Keratinocyte (primary cell): Measurements from ENCODE around the gene DDB1. TPM values are rescaled to one million over a fixed set of nuclear protein-coding genes. Genes with fewer than 3 reads are reported as not detected.

Experiments used
- DNase-seq: peaks from one replicate; pipeline ENCODE4 v3.0.0-alpha.2; 2011; ENCODE audit warnings: low read depth, missing footprints, low spot score
- FAIRE-seq: peaks from 2 replicates; lab custom pipeline; 2011; peaks lifted over from hg19 to GRCh38; lab: Jason Lieb, UNC
- H2AFZ ChIP-seq: 2 replicates; pipeline ENCODE4 v1.6.0; 2012; ENCODE audit warnings: low read length, control low read depth, inconsistent platforms; ENCODE audit not compliant: control insufficient read depth
- H3K27ac ChIP-seq: 2 replicates; pipeline ENCODE4 v1.5.1; 2011; ENCODE audit warnings: low read length; ENCODE audit not compliant: control insufficient read depth, insufficient read depth
- H3K27me3 ChIP-seq: 3 replicates; pipeline ENCODE4 v1.6.0; 2011; ENCODE audit warnings: low read length; ENCODE audit not compliant: control insufficient read depth, insufficient read depth; ENCODE audit errors: extremely low read depth
- H3K36me3 ChIP-seq, 2 experiments: 2 replicates in 1 of 2; 3 replicates in 1 of 2; pipeline ENCODE4 v1.5.1; 2011; ENCODE audit warnings: low read length in 2 of 2, mild to moderate bottlenecking in 1 of 2; ENCODE audit not compliant: control insufficient read depth in 2 of 2, insufficient read depth in 2 of 2; ENCODE audit errors: extremely low read depth in 1 of 2
- H3K4me1 ChIP-seq: 3 replicates; pipeline ENCODE4 v1.5.1; 2011; ENCODE audit warnings: low read length; ENCODE audit not compliant: control insufficient read depth, insufficient read depth; ENCODE audit errors: extremely low read depth
- H3K4me2 ChIP-seq: 3 replicates; pipeline ENCODE4 v1.6.0; 2011; ENCODE audit warnings: low read depth, low read length; ENCODE audit not compliant: control insufficient read depth, insufficient read depth; ENCODE audit errors: extremely low read depth
- H3K4me3 ChIP-seq, 3 experiments: fragments of 200-600 bp in 1 of 3; sonication (generic) in 1 of 3; 2 replicates in 2 of 3; 3 replicates in 1 of 3; pipeline ENCODE4 v1.5.1; 2011 to 2016; ENCODE audit warnings: low read length in 3 of 3, mild to moderate bottlenecking in 3 of 3, control low read depth in 2 of 3, inconsistent platforms in 1 of 3, low read depth in 1 of 3, mixed read lengths in 1 of 3, mixed run types in 1 of 3, moderate library complexity in 1 of 3; ENCODE audit not compliant: control insufficient read depth in 2 of 3, insufficient read depth in 2 of 3; ENCODE audit errors: extremely low read depth in 1 of 3
- H3K79me2 ChIP-seq: 2 replicates; pipeline ENCODE4 v1.6.0; 2012; ENCODE audit warnings: low read length; ENCODE audit not compliant: control insufficient read depth, insufficient read depth
- H3K9ac ChIP-seq: 3 replicates; pipeline ENCODE4 v1.6.0; 2011; ENCODE audit warnings: low read length; ENCODE audit not compliant: control insufficient read depth, insufficient read depth; ENCODE audit errors: extremely low read depth
- H3K9me1 ChIP-seq: 3 replicates; pipeline ENCODE4 v1.6.0; 2011; ENCODE audit warnings: low read length; ENCODE audit not compliant: control insufficient read depth, insufficient read depth; ENCODE audit errors: extremely low read depth
- H3K9me3 ChIP-seq: 2 replicates; pipeline ENCODE4 v1.5.1; 2012; ENCODE audit warnings: low read depth, low read length; ENCODE audit not compliant: control insufficient read depth
- H4K20me1 ChIP-seq: 3 replicates; pipeline ENCODE4 v1.6.0; 2011; ENCODE audit warnings: low read length; ENCODE audit not compliant: control insufficient read depth, insufficient read depth; ENCODE audit errors: extremely low read depth
- CTCF ChIP-seq, 3 experiments: IDR thresholded peaks in 1 of 3; conservative IDR thresholded peaks in 1 of 3; optimal IDR thresholded peaks in 1 of 3; 2 replicates in 2 of 3; 3 replicates in 1 of 3; pipeline versions ENCODE3 to v1.5.1; 2011; ENCODE audit warnings: low read length in 3 of 3, mild to moderate bottlenecking in 3 of 3, moderate library complexity in 2 of 3, control low read depth in 1 of 3, inconsistent platforms in 1 of 3; ENCODE audit not compliant: insufficient read depth in 2 of 3; ENCODE audit errors: extremely low read depth in 1 of 3
- EZH2 ChIP-seq: IDR thresholded peaks from one replicate; pipeline ENCODE4 v1.6.1; 2012; ENCODE audit warnings: inconsistent platforms, mild to moderate bottlenecking, low read length, moderate library complexity
- dilution Hi-C: fragments of 300-500 bp; cut with MboI; formaldehyde crosslinking; loops from one replicate; pipeline ENCODE4 v1.7.0; 2020; ENCODE audit warnings: low sequenced_read_pairs; ENCODE audit not compliant: extremely low pct_ligation_motif_present
- polyA plus RNA-seq, 5 experiments: library from polyadenylated mRNA; depleted of rRNA in 3 of 5; stranded (reverse) in 3 of 5; stranded (forward) in 1 of 5; unstranded in 1 of 5; fragments of >200 nt; gene quantifications; 1 replicate in 1 of 5; 2 replicates in 3 of 5; 3 replicates in 1 of 5; pipeline versions ENCODE4 v1.2.1 to v1.2.3, GENCODE V29; 2011 to 2012; ENCODE audit warnings: missing spikeins in 2 of 5, low read depth in 1 of 5, low replicate concordance in 1 of 5

The DDB1 gene
- polyA plus RNA-seq, 1 donor (not counting 4 experiments of a cell fraction or from before 2014, with no cell fraction given), result 187 TPM

- Histone ChIP-seq H3K4me3 (no peak overlapping the region), H3K27me3 (no peaks in the 10 kb centered on the region), H4K20me1 (no peaks in the 10 kb centered on the region), H3K9me1 (no peaks in the 10 kb centered on the region), H3K9me3 (no peaks in the 10 kb centered on the region), H3K36me3 (peaks cover 0 to 8% of the 10 kb centered on the region in 2 experiments), H3K9ac (peak overlapping the region; percentile 60), H3K4me1 (peaks cover 25% of the 10 kb centered on the region), H2AFZ (no peak overlapping the region), H3K27ac (peak overlapping the region; percentile 82), H3K4me2 (peak overlapping the region; percentile 50), H3K79me2 (no peaks in the 10 kb centered on the region)
- dilution Hi-C loops, result no loop called here
- FAIRE-seq, result peak; percentile 81
- TF ChIP-seq EZH2, result no peak
- TF ChIP-seq CTCF (optimal IDR thresholded peaks at IDR 0.05 in 1 of 3, IDR thresholded peaks at IDR 0.05 in 1 of 3, conservative IDR thresholded peaks at IDR 0.05 in 1 of 3; ENCODE audit: extremely low read depth in 1 of 3, insufficient read depth in 2 of 3, low read length in 3 of 3), result no peak
- DNase-seq, result peak; percentile 66
Observed at GRCh38 chr11:61378713-61379313, 45.9 kb upstream of the DDB1 start.

- peaks cover 25% of the 10 kb centered on the region for H3K4me1 ChIP-seq
- H3K4me2 ChIP-seq, result peak overlapping the region; percentile 39
- no peaks in the 10 kb centered on the region for H3K79me2 ChIP-seq
- H3K27ac ChIP-seq, result peak overlapping the region; percentile 82
- FAIRE-seq (no peak), DNase-seq (no peak)
- no peak overlapping the region for H3K4me3 ChIP-seq
- H3K9me1 ChIP-seq, result no peaks in the 10 kb centered on the region
- H2AFZ ChIP-seq, result no peak overlapping the region
- H3K9ac ChIP-seq, result no peak overlapping the region
- peaks cover 0 to 8% of the 10 kb centered on the region in 2 experiments for H3K36me3 ChIP-seq
- H4K20me1 ChIP-seq, result no peaks in the 10 kb centered on the region
- no peaks in the 10 kb centered on the region for H3K27me3 ChIP-seq
- H3K9me3 ChIP-seq, result no peaks in the 10 kb centered on the region
- dilution Hi-C loops, result no loop called here
- no peak for TF ChIP-seq EZH2
- TF ChIP-seq CTCF (optimal IDR thresholded peaks at IDR 0.05 in 1 of 3, IDR thresholded peaks at IDR 0.05 in 1 of 3, conservative IDR thresholded peaks at IDR 0.05 in 1 of 3; ENCODE audit: extremely low read depth in 1 of 3, insufficient read depth in 2 of 3, low read length in 3 of 3), result no peak
Observed at GRCh38 chr11:61377461-61378160, 44.7 kb upstream of the DDB1 start.
